K562 (cell line): ENCODE results near the gene HAPLN3. TPM values are rescaled to one million over a fixed set of nuclear protein-coding genes. Genes with fewer than 3 reads are reported as not detected.

Experiments used
- CEBPB ChIP-seq: fragments of 450-650 bp; IDR thresholded peaks from 2 replicates; pipeline ENCODE4 v1.6.1; 2016; ENCODE audit warnings: missing genetic modification characterization, missing compliant biosample characterization
- GATAD2A ChIP-seq: fragments of 450-650 bp; IDR thresholded peaks from 2 replicates; pipeline ENCODE4 v1.6.1; 2017
- HMG20A ChIP-seq: fragments of 450-650 bp; formaldehyde crosslinking; conservative IDR thresholded peaks from 2 replicates; pipeline ENCODE4 v1.4.0; 2020; ENCODE audit warnings: mild to moderate bottlenecking, mixed read lengths
- KAT2B ChIP-seq: IDR thresholded peaks from one replicate; pipeline ENCODE4 v1.6.1; 2012; ENCODE audit warnings: low read depth, mild to moderate bottlenecking, control low read depth, inconsistent platforms, low read length, moderate library complexity
- MAFK ChIP-seq: IDR thresholded peaks from 2 replicates; pipeline ENCODE4 v1.6.1; 2011; ENCODE audit warnings: low read length, improper control_type of control experiment
- MECOM ChIP-seq: fragments of 250-450 bp; sonication (Bioruptor Pico); IDR thresholded peaks from 2 replicates; pipeline ENCODE4 v1.8.0; 2022; ENCODE audit warnings: inconsistent platforms
- MTA1 ChIP-seq: fragments of 450-650 bp; IDR thresholded peaks from 2 replicates; pipeline ENCODE4 v1.6.1; 2017; ENCODE audit warnings: borderline replicate concordance
- PHF20 ChIP-seq: fragments of 450-650 bp; IDR thresholded peaks from 2 replicates; pipeline ENCODE4 v1.6.1; 2018; ENCODE audit not compliant: partially characterized antibody
- SAFB ChIP-seq: fragments of 200-400 bp; formaldehyde crosslinking; IDR thresholded peaks from 2 replicates; pipeline ENCODE4 v1.6.1; 2017; ENCODE audit warnings: low read depth, low read length, borderline replicate concordance
- SIX5 ChIP-seq, 2 experiments: IDR thresholded peaks; 2 replicates each; pipeline ENCODE4 v1.6.1; 2011; ENCODE audit warnings: low read length in 2 of 2, borderline replicate concordance in 1 of 2, low read depth in 1 of 2, mild to moderate bottlenecking in 1 of 2, moderate library complexity in 1 of 2; ENCODE audit not compliant: insufficient read depth in 1 of 2
- SMAD4 ChIP-seq: fragments of 250-450 bp; sonication (Bioruptor Pico); conservative IDR thresholded peaks from 2 replicates; pipeline ENCODE4 v1.8.0; 2021; ENCODE audit warnings: inconsistent platforms, mild to moderate bottlenecking, moderate library complexity
- SMC3 ChIP-seq: conservative IDR thresholded peaks from 2 replicates; pipeline ENCODE4 v1.6.1; 2011; ENCODE audit warnings: low read depth, low read length, improper control_type of control experiment; ENCODE audit not compliant: insufficient read depth
- SRSF7 ChIP-seq: fragments of 200-400 bp; formaldehyde crosslinking; optimal IDR thresholded peaks from 2 replicates; pipeline ENCODE3; 2017; ENCODE audit warnings: mild to moderate bottlenecking, low read depth, low read length
- TCF3 ChIP-seq: sonication (generic); formaldehyde crosslinking; IDR thresholded peaks from 2 replicates; pipeline ENCODE4 v1.4.0; 2020; ENCODE audit warnings: mild to moderate bottlenecking, missing genetic modification reagents
- U2AF1 ChIP-seq: fragments of 200-400 bp; formaldehyde crosslinking; optimal IDR thresholded peaks from 2 replicates; pipeline ENCODE3; 2017; ENCODE audit warnings: mild to moderate bottlenecking, low read depth, low read length, moderate library complexity
- ZNF12 ChIP-seq: sonication (generic); formaldehyde crosslinking; IDR thresholded peaks from 2 replicates; pipeline ENCODE4 v1.4.0; 2020; ENCODE audit warnings: mild to moderate bottlenecking, missing genetic modification reagents
- ZNF408 ChIP-seq: fragments of 250-450 bp; sonication (Bioruptor Pico); IDR thresholded peaks from 2 replicates; pipeline ENCODE4 v1.4.0; 2020; ENCODE audit warnings: low read depth, mild to moderate bottlenecking, moderate library complexity
- ZSCAN32 ChIP-seq: fragments of 450-650 bp; formaldehyde crosslinking; IDR thresholded peaks from 2 replicates; pipeline ENCODE4 v1.4.0; 2020; ENCODE audit warnings: mild to moderate bottlenecking, moderate library complexity
- polyA plus RNA-seq, 8 experiments: library from polyadenylated mRNA; depleted of rRNA in 4 of 8; stranded (reverse) in 5 of 8; unstranded in 3 of 8; fragments of >200 nt; fragmentation: Nextera tagmentation in 2 of 8; fragmentation: Illumina TruSeq in 1 of 8; extraction: Ambion mirVana in 2 of 8; extraction: Trizol in 1 of 8; gene quantifications; 2 replicates each; pipeline versions ENCODE4 v1.2.1 to v1.2.3, GENCODE V29; 2011 to 2014; ENCODE audit warnings: inconsistent platforms in 1 of 8, missing spikeins in 1 of 8
- total RNA-seq, 7 experiments: library from RNA; depleted of rRNA in 6 of 7; stranded (reverse); fragments of >200 nt in 6 of 7; fragmentation: Illumina TruSeq in 2 of 7; extraction: Trizol in 2 of 7; gene quantifications; 2 replicates each; pipeline versions ENCODE4 v1.2.1 to v1.2.3, GENCODE V29; 2011 to 2021; ENCODE audit warnings: low replicate concordance in 1 of 7
- TF ChIP-seq, protein P1 (sequence below): fragments of 250-450 bp; sonication (Bioruptor Pico); IDR thresholded peaks from 2 replicates; pipeline ENCODE4 v1.4.0; 2020
- TF ChIP-seq, protein P2 (sequence below): fragments of 250-450 bp; sonication (Bioruptor Pico); IDR thresholded peaks from 2 replicates; pipeline ENCODE4 v1.5.0; 2021; ENCODE audit warnings: mild to moderate bottlenecking, moderate library complexity
- TF ChIP-seq, protein P3 (sequence below): fragments of 250-450 bp; sonication (Bioruptor Pico); IDR thresholded peaks from 2 replicates; pipeline ENCODE4 v1.6.1; 2021; ENCODE audit warnings: mild to moderate bottlenecking

Gene HAPLN3
- total and polyA plus RNA-seq, 9 of the 15 experiments (the other 6 are each of a cell fraction or from before 2014, with no cell fraction given), result 0.04 to 2.4 (median 0.65) TPM

DNA sequence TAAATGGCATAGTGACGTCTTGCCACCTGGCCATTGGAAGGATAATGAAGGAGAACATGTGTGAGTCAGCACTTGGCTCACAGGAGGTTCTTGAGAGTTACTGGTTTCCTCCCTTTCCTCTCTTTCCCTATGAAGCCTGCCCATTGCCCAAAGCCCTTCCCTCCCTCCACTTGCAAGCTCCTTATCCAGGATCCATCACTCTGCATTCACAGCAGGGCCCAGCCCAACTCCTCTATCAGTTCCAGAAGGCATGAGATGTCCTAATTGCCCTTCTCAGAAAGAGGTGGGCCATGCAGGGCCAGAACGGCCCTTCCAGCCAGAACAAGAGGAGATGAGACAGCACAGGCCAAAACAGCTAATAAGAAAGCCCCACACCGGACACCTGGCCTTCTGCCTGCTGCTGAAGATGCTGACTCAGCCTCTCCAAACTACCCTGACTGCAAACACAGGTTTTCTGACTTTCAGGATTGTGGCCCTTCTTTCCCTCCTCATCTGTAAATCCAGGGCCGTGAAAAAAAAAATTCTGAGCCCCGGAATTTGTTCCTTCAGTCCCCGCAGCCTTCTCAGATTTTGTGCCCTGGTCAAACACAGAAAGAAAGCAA is 29.7 kb downstream of the HAPLN3 start (continued):
- TF ChIP-seq, protein P1, sequence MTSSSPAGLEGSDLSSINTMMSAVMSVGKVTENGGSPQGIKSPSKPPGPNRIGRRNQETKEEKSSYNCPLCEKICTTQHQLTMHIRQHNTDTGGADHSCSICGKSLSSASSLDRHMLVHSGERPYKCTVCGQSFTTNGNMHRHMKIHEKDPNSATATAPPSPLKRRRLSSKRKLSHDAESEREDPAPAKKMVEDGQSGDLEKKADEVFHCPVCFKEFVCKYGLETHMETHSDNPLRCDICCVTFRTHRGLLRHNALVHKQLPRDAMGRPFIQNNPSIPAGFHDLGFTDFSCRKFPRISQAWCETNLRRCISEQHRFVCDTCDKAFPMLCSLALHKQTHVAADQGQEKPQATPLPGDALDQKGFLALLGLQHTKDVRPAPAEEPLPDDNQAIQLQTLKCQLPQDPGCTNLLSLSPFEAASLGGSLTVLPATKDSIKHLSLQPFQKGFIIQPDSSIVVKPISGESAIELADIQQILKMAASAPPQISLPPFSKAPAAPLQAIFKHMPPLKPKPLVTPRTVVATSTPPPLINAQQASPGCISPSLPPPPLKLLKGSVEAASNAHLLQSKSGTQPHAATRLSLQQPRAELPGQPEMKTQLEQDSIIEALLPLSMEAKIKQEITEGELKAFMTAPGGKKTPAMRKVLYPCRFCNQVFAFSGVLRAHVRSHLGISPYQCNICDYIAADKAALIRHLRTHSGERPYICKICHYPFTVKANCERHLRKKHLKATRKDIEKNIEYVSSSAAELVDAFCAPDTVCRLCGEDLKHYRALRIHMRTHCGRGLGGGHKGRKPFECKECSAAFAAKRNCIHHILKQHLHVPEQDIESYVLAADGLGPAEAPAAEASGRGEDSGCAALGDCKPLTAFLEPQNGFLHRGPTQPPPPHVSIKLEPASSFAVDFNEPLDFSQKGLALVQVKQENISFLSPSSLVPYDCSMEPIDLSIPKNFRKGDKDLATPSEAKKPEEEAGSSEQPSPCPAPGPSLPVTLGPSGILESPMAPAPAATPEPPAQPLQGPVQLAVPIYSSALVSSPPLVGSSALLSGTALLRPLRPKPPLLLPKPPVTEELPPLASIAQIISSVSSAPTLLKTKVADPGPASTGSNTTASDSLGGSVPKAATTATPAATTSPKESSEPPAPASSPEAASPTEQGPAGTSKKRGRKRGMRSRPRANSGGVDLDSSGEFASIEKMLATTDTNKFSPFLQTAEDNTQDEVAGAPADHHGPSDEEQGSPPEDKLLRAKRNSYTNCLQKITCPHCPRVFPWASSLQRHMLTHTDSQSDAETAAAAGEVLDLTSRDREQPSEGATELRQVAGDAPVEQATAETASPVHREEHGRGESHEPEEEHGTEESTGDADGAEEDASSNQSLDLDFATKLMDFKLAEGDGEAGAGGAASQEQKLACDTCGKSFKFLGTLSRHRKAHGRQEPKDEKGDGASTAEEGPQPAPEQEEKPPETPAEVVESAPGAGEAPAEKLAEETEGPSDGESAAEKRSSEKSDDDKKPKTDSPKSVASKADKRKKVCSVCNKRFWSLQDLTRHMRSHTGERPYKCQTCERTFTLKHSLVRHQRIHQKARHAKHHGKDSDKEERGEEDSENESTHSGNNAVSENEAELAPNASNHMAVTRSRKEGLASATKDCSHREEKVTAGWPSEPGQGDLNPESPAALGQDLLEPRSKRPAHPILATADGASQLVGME, result no peak
- no peak for TF ChIP-seq SAFB
- TF ChIP-seq, protein P2, sequence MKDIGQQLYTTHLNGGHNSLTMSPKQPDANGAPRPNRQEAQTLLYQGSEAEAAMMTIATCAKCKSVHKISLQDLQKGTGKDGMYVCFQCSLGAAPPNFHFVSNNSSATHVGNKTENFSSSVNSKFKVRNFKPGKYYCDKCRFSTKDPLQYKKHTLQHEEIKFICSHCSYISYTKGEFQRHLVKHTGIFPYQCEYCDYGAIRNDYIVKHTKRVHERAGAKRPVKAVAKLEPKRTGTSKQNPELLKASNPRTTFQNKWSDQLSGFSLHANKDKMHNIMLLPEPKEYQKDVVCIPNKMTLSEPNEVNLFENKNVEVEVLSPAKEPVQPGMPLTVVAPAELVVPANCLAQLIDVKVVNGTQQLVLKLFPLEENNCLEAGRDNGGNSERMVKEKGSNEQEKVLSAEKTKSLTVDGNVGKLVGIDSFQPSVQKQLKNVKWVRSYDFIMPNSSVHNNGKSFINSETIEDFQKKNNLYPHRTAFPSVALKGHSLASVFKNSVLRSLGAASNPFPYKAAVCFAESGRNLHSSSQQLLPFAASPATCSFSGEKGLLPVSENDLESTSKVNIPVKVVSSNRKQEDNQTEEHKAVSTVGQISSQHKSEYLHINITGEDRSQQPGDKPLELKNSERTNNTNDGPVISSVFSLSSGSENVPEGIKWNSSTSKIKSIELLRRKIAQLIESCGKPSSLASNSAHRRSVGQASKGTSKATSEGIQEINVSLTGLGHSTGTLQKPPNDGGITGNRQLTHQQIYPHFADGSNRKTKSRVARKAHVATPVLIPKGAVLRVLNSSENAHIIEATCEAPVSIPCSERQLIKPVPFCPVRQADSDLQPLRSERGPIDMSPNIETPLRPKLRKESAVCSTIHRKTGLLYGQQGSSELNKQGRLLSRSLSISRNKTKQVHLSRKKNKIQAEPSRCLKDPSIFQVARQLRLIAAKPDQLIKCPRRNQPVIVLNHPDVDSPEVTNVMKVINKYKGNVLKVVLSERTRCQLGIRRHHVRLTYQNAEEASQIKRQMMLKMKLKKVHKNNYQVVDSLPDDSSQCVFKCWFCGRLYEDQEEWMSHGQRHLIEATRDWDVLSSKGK (CRISPR knock-in tag), result no peak
- no peak for TF ChIP-seq KAT2B
- TF ChIP-seq SMAD4 (CRISPR knock-in tag), result no peak
- TF ChIP-seq CEBPB (tag), result no peak
- no peak for TF ChIP-seq MTA1
- TF ChIP-seq SIX5 (IDR thresholded peaks at IDR 0.05; ENCODE audit: borderline replicate concordance in 1 of 2, insufficient read depth in 1 of 2, low read depth in 1 of 2, low read length in 2 of 2), result no peak
- no peak for TF ChIP-seq SMC3
- TF ChIP-seq GATAD2A, result no peak
- TF ChIP-seq U2AF1, result no peak
- TF ChIP-seq, protein P3, sequence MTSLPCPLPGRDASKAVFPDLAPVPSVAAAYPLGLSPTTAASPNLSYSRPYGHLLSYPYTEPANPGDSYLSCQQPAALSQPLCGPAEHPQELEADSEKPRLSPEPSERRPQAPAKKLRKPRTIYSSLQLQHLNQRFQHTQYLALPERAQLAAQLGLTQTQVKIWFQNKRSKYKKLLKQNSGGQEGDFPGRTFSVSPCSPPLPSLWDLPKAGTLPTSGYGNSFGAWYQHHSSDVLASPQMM (CRISPR knock-in tag), result no peak
- no peak for TF ChIP-seq ZNF12 (CRISPR knock-in tag)
- TF ChIP-seq ZSCAN32 (CRISPR knock-in tag), result no peak
- peak; percentile 85 for TF ChIP-seq MAFK
- no peak for TF ChIP-seq MECOM
- TF ChIP-seq ZNF408 (CRISPR knock-in tag), result no peak
- TF ChIP-seq HMG20A (CRISPR knock-in tag), result no peak
- TF ChIP-seq SRSF7, result no peak
- TF ChIP-seq PHF20, result no peak
- TF ChIP-seq TCF3, result peak; percentile 43; the same call in 1 of the 2 replicates
